SK-N-SH treated with all-trans-retinoic acid at 6 μM for 48 hours (cell line): ENCODE measurements around the gene BBS5.

Experiments
- ATAC-seq: fragments of 200-7000 bp; cut with Tn5 transposase; 3 replicates; pipeline ENCODE4 v1.9.1; 2020; ENCODE audit warnings: mild to moderate bottlenecking, moderate library complexity
- ARNTL ChIP-seq: fragments of 450-650 bp; formaldehyde crosslinking; IDR thresholded peaks from 2 replicates; pipeline ENCODE4 v1.5.0; 2020; ENCODE audit warnings: low read depth, mild to moderate bottlenecking, moderate library complexity, borderline replicate concordance
- CSDC2 ChIP-seq: fragments of 250-450 bp; sonication (Bioruptor Pico); IDR thresholded peaks from 2 replicates; pipeline ENCODE4 v1.5.0; 2020; ENCODE audit warnings: mild to moderate bottlenecking, moderate library complexity
- ESRRG ChIP-seq: fragments of 250-450 bp; sonication (Bioruptor Pico); IDR thresholded peaks from 2 replicates; pipeline ENCODE4 v1.6.1; 2021; ENCODE audit warnings: mild to moderate bottlenecking
- OSR1 ChIP-seq: fragments of 250-450 bp; sonication (Bioruptor Pico); IDR thresholded peaks from 2 replicates; pipeline ENCODE4 v1.8.0; 2022; ENCODE audit warnings: moderate library complexity, mild to moderate bottlenecking, inconsistent platforms
- RARB ChIP-seq: fragments of 250-450 bp; sonication (Bioruptor Pico); IDR thresholded peaks from 2 replicates; pipeline ENCODE4 v1.8.0; 2021; ENCODE audit warnings: mild to moderate bottlenecking, moderate library complexity
- SNAI2 ChIP-seq: fragments of 250-450 bp; sonication (Bioruptor Pico); IDR thresholded peaks from 2 replicates; pipeline ENCODE4 v1.5.0; 2020; ENCODE audit warnings: mild to moderate bottlenecking, moderate library complexity
- TCF4 ChIP-seq: fragments of 250-450 bp; sonication (Bioruptor Pico); IDR thresholded peaks from 2 replicates; pipeline ENCODE4 v1.8.0; 2021; ENCODE audit warnings: mild to moderate bottlenecking, moderate library complexity, borderline replicate concordance
- TOX ChIP-seq: fragments of 250-450 bp; sonication (Bioruptor Pico); IDR thresholded peaks from 2 replicates; pipeline ENCODE4 v1.8.0; 2021; ENCODE audit warnings: mild to moderate bottlenecking, moderate library complexity, borderline replicate concordance
- TSHZ2 ChIP-seq: fragments of 250-450 bp; sonication (Bioruptor Pico); IDR thresholded peaks from 2 replicates; pipeline ENCODE4 v1.5.0; 2020; ENCODE audit warnings: mild to moderate bottlenecking, moderate library complexity
- ZC3H10 ChIP-seq: fragments of 250-450 bp; sonication (Bioruptor Pico); IDR thresholded peaks from 2 replicates; pipeline ENCODE4 v1.5.1; 2021; ENCODE audit warnings: mild to moderate bottlenecking, moderate library complexity
- ZFP3 ChIP-seq: fragments of 250-450 bp; sonication (Bioruptor Pico); IDR thresholded peaks from 2 replicates; pipeline ENCODE4 v1.5.0; 2020; ENCODE audit warnings: mild to moderate bottlenecking, moderate library complexity
- ZFP30 ChIP-seq: fragments of 450-650 bp; formaldehyde crosslinking; IDR thresholded peaks from 2 replicates; pipeline ENCODE4 v1.5.0; 2022; ENCODE audit warnings: mild to moderate bottlenecking, moderate library complexity
- ZNF70 ChIP-seq: fragments of 450-650 bp; formaldehyde crosslinking; IDR thresholded peaks from 2 replicates; pipeline ENCODE4 v1.5.0; 2020; ENCODE audit warnings: mild to moderate bottlenecking, moderate library complexity
- TF ChIP-seq, protein P1 (sequence below): fragments of 250-450 bp; sonication (Bioruptor Pico); IDR thresholded peaks from 2 replicates; pipeline ENCODE4 v1.8.0; 2020; ENCODE audit warnings: mild to moderate bottlenecking, moderate library complexity, borderline replicate concordance
- TF ChIP-seq, protein P2 (sequence below): fragments of 250-450 bp; sonication (Bioruptor Pico); IDR thresholded peaks from 2 replicates; pipeline ENCODE4 v1.8.0; 2021; ENCODE audit warnings: low read depth, mild to moderate bottlenecking, moderate library complexity, borderline replicate concordance
- TF ChIP-seq, protein P3 (sequence below): fragments of 250-450 bp; sonication (Bioruptor Pico); IDR thresholded peaks from 2 replicates; pipeline ENCODE4 v1.5.1; 2020; ENCODE audit warnings: low read depth, mild to moderate bottlenecking, moderate library complexity
- TF ChIP-seq, protein P4 (sequence below): fragments of 250-450 bp; sonication (Bioruptor Pico); IDR thresholded peaks from 2 replicates; pipeline ENCODE4 v1.5.1; 2021; ENCODE audit warnings: mild to moderate bottlenecking, moderate library complexity

The BBS5 gene

GRCh38 chr2:169493360-169493759, 14.1 kb downstream of the BBS5 start (continued):
- no peak for TF ChIP-seq TSHZ2 (CRISPR knock-in tag)
- TF ChIP-seq, all 23 proteins: peak for 0

DNA sequence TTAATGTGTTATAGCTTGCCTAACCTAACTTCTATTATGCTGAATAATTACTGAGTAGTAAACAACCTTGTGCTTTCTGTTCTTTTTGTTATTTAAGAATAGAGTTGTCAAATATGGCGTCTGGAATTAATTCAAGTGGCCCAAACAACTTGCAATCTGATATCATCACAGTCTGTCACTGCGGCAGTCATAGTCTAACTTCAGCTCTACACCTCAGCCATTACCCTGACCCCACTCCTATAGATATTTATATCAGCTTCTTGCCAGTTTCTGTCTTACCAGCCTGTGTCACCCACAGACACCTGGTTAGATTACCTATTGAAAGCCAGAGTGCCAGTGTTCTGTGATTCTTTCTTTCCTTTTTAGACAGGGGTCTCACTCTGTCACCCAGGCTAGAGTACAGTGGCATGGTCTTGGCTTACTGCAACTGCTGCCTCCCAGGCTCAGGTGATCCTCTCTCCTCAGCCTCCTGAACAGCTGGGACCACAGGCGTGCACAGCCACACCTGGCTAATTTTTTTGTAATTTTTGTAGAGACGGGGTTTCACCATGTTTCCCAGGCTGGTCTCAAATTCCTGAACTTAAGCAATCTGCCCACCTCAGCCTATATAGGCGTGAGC, 16.1 kb downstream of the BBS5 start:
- no peak for ATAC-seq
- TF ChIP-seq CSDC2 (CRISPR knock-in tag) (no peak), ARNTL (no peak), ESRRG (CRISPR knock-in tag) (no peak), ZFP30 (CRISPR knock-in tag) (no peak)

DNA sequence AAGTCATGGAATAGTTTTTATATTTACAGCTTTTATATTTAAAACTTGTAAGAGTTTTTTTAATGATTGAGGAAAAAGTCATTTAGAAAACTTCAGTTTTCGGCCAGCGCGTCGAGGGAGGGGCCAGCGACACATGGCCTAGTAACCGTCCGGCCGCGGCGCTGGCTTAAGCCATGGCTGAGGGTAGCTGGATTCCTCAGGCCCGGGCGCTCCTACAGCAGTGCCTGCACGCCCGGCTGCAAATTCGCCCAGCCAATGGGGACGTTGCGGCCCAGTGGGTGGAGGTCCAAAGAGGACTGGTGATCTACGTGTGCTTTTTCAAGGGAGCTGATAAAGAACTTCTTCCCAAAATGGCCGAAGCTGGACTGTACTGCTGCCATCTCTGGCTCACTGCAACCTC, 25.4 kb downstream of the BBS5 start:
- no peak for ATAC-seq

More for the DNA sequence above, 25.4 kb downstream of the BBS5 start:
- TF ChIP-seq ZFP3 (CRISPR knock-in tag), result no peak
- TF ChIP-seq TOX (CRISPR knock-in tag), result no peak
- TF ChIP-seq, protein P1, sequence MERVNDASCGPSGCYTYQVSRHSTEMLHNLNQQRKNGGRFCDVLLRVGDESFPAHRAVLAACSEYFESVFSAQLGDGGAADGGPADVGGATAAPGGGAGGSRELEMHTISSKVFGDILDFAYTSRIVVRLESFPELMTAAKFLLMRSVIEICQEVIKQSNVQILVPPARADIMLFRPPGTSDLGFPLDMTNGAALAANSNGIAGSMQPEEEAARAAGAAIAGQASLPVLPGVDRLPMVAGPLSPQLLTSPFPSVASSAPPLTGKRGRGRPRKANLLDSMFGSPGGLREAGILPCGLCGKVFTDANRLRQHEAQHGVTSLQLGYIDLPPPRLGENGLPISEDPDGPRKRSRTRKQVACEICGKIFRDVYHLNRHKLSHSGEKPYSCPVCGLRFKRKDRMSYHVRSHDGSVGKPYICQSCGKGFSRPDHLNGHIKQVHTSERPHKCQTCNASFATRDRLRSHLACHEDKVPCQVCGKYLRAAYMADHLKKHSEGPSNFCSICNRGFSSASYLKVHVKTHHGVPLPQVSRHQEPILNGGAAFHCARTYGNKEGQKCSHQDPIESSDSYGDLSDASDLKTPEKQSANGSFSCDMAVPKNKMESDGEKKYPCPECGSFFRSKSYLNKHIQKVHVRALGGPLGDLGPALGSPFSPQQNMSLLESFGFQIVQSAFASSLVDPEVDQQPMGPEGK (CRISPR knock-in tag), result no peak
- TF ChIP-seq CSDC2 (CRISPR knock-in tag), result no peak
- no peak for TF ChIP-seq ZC3H10 (CRISPR knock-in tag)
- TF ChIP-seq, protein P2, sequence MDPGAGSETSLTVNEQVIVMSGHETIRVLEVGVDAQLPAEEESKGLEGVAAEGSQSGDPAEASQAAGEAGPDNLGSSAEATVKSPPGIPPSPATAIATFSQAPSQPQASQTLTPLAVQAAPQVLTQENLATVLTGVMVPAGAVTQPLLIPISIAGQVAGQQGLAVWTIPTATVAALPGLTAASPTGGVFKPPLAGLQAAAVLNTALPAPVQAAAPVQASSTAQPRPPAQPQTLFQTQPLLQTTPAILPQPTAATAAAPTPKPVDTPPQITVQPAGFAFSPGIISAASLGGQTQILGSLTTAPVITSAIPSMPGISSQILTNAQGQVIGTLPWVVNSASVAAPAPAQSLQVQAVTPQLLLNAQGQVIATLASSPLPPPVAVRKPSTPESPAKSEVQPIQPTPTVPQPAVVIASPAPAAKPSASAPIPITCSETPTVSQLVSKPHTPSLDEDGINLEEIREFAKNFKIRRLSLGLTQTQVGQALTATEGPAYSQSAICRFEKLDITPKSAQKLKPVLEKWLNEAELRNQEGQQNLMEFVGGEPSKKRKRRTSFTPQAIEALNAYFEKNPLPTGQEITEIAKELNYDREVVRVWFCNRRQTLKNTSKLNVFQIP (CRISPR knock-in tag), result no peak
- TF ChIP-seq, protein P3, sequence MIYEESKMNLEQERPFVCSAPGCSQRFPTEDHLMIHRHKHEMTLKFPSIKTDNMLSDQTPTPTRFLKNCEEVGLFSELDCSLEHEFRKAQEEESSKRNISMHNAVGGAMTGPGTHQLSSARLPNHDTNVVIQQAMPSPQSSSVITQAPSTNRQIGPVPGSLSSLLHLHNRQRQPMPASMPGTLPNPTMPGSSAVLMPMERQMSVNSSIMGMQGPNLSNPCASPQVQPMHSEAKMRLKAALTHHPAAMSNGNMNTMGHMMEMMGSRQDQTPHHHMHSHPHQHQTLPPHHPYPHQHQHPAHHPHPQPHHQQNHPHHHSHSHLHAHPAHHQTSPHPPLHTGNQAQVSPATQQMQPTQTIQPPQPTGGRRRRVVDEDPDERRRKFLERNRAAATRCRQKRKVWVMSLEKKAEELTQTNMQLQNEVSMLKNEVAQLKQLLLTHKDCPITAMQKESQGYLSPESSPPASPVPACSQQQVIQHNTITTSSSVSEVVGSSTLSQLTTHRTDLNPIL (CRISPR knock-in tag), result no peak
- TF ChIP-seq SNAI2 (CRISPR knock-in tag), result no peak
- no peak for TF ChIP-seq TCF4 (CRISPR knock-in tag)
- TF ChIP-seq ZNF70 (CRISPR knock-in tag), result no peak
- no peak for TF ChIP-seq RARB (CRISPR knock-in tag)
- TF ChIP-seq OSR1 (CRISPR knock-in tag), result no peak
- no peak for TF ChIP-seq TSHZ2 (CRISPR knock-in tag)
- TF ChIP-seq, protein P4, sequence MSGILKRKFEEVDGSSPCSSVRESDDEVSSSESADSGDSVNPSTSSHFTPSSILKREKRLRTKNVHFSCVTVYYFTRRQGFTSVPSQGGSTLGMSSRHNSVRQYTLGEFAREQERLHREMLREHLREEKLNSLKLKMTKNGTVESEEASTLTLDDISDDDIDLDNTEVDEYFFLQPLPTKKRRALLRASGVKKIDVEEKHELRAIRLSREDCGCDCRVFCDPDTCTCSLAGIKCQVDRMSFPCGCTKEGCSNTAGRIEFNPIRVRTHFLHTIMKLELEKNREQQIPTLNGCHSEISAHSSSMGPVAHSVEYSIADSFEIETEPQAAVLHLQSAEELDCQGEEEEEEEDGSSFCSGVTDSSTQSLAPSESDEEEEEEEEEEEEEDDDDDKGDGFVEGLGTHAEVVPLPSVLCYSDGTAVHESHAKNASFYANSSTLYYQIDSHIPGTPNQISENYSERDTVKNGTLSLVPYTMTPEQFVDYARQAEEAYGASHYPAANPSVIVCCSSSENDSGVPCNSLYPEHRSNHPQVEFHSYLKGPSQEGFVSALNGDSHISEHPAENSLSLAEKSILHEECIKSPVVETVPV, result no peak
